Ovary (tissue), 3 donors: Measurements from ENCODE around the gene SRMS.

Experiments
- POLR2A ChIP-seq: fragments of 450-650 bp; IDR thresholded peaks from one replicate; pipeline ENCODE4 v1.6.1; 2017; ENCODE audit warnings: antibody characterized with exemption, mild to moderate bottlenecking, moderate library complexity
- TF ChIP-seq, protein P1 (sequence below), 3 donors: fragments of 450-650 bp in 2 of 3; fragments of 200-600 bp in 1 of 3; IDR thresholded peaks; one replicate each; pipeline versions ENCODE4 v1.5.1 to v1.8.0; 2016 to 2022; ENCODE audit warnings: antibody characterized with exemption in 3 of 3, mild to moderate bottlenecking in 1 of 3
- donor health status: DM: no; HTN: no; CAD: no.

DNA sequence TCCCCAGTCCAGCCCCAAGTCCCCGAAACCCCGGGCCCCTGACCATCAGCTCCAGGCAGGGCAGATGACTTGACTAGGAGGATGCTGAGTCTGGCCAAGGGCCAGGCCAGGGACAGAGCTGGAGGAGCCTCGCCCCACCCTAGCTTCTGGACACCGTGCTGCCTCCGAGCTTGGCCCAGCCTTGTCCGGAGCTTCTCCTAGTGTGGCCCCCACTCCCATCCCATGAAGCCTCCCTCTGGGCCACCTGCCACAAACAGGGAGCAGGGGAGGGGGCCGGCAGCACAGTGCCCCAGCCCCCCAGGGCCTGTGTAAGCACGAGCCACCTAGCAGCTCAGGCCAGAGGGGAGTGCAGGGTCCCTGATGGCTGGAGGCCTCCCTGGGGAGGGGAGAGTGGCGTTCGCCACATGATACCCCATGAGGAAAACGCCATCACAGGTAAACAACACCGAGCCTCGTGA lies 54.0 kb downstream of the SRMS start:
- TF ChIP-seq, protein P1, sequence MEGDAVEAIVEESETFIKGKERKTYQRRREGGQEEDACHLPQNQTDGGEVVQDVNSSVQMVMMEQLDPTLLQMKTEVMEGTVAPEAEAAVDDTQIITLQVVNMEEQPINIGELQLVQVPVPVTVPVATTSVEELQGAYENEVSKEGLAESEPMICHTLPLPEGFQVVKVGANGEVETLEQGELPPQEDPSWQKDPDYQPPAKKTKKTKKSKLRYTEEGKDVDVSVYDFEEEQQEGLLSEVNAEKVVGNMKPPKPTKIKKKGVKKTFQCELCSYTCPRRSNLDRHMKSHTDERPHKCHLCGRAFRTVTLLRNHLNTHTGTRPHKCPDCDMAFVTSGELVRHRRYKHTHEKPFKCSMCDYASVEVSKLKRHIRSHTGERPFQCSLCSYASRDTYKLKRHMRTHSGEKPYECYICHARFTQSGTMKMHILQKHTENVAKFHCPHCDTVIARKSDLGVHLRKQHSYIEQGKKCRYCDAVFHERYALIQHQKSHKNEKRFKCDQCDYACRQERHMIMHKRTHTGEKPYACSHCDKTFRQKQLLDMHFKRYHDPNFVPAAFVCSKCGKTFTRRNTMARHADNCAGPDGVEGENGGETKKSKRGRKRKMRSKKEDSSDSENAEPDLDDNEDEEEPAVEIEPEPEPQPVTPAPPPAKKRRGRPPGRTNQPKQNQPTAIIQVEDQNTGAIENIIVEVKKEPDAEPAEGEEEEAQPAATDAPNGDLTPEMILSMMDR (IDR thresholded peaks at IDR 0.05): no peak
- TF ChIP-seq POLR2A: no peak
